K562 treated with DMSO at 1 percent for 4 hours (cell line): ENCODE results near the gene PSORS1C2. TPM values are rescaled to one million over a fixed set of nuclear protein-coding genes. Genes with fewer than 3 reads are reported as not detected.

Experiments
- total RNA-seq: library from RNA; unstranded; fragments of 300-600 nt; gene quantifications from 2 replicates; pipeline ENCODE4 v1.2.3, GENCODE V29; 2022; ENCODE audit not compliant: insufficient read depth

Gene PSORS1C2
- not detected in 2 replicates for total RNA-seq

GRCh38 chr6:31138982-31139381, at the start of gene PSORS1C2:
Gene PSORS1C2 (minus strand): TSS chr6:31139066. CDS start chr6:31139026, 40 bp downstream.

GRCh38 chr6:31170600-31170881, 31.7 kb upstream of the PSORS1C2 start, which contains the start of gene POU5F1:
Gene POU5F1 (minus strand): TSS chr6:31170682. CDS start chr6:31170620, 62 bp downstream.

GRCh38 chr6:31158140-31158862, 19.4 kb upstream of the PSORS1C2 start, which contains the start of gene TCF19:
Gene TCF19 (plus strand): TSS chr6:31158589. CDS start chr6:31159470, 881 bp downstream.

GRCh38 chr6:31157513-31158139, 18.8 kb upstream of the PSORS1C2 start, which contains the start of gene CCHCR1:
Gene CCHCR1 (minus strand): TSS chr6:31157802. CDS start chr6:31157600, 202 bp downstream.

GRCh38 chr6:31120151-31120915, 18.5 kb downstream of the PSORS1C2 start, which contains the start of gene CDSN:
Gene CDSN (minus strand): TSS chr6:31120446. CDS start chr6:31120419, 27 bp downstream.

GRCh38 chr6:31114541-31114878, 24.4 kb downstream of the PSORS1C2 start, which contains the start of gene PSORS1C1:
Gene PSORS1C1 (plus strand): TSS chr6:31114800. CDS start chr6:31129633, 14,833 bp downstream.

GRCh38 chr6:31112478-31112877, 26.4 kb downstream of the PSORS1C2 start, which contains the start of gene C6orf15:
Gene C6orf15 (minus strand): TSS chr6:31112575. CDS start chr6:31112555, 20 bp downstream.

Other genes starting within 250 kb of the PSORS1C2 start
- gene GTF2H4, start 230.9 kb downstream of the PSORS1C2 start, total RNA-seq = 32.4 and 40.6 TPM in 2 replicates
- gene VARS2, start 224.8 kb downstream of the PSORS1C2 start, total RNA-seq = 43.6 and 50.5 TPM in 2 replicates
- not detected in 2 replicates for gene SFTA2, start 206.9 kb downstream of the PSORS1C2 start, total RNA-seq
- gene MUCL3, start 198.1 kb downstream of the PSORS1C2 start, total RNA-seq = not detected in 2 replicates
- gene MUC21, start 155.3 kb downstream of the PSORS1C2 start, total RNA-seq = not detected in 2 replicates
- gene MUC22, start 128.6 kb downstream of the PSORS1C2 start, total RNA-seq = not detected in 2 replicates
- gene C6orf15, start 26.5 kb downstream of the PSORS1C2 start, total RNA-seq = not detected in 2 replicates
- not detected in 2 replicates for gene PSORS1C1, start 24.3 kb downstream of the PSORS1C2 start, total RNA-seq
- not detected in 2 replicates for gene CDSN, start 18.6 kb downstream of the PSORS1C2 start, total RNA-seq
- 28.8 and 34.8 TPM in 2 replicates for gene CCHCR1, start 18.7 kb upstream of the PSORS1C2 start, total RNA-seq
- gene TCF19, start 19.5 kb upstream of the PSORS1C2 start, total RNA-seq = 51.6 and 53.6 TPM in 2 replicates
- 0.34 TPM in 1 of 2 replicates, not detected in the other for gene POU5F1, start 31.6 kb upstream of the PSORS1C2 start, total RNA-seq
- 21.1 and 22.6 TPM in 2 replicates for gene HLA-C, start 133.0 kb upstream of the PSORS1C2 start, total RNA-seq
- 3.0 and 3.9 TPM in 2 replicates for gene HLA-B, start 218.1 kb upstream of the PSORS1C2 start, total RNA-seq